Fibroblast of upper back skin (primary cell): ENCODE data around the gene OGDHL.

ENCODE experiments used
- DNase-seq: peaks from one replicate; pipeline ENCODE4 v3.0.0-alpha.2; 2013

Gene OGDHL

GRCh38 chr10:49688261-49688846 lies 73.8 kb downstream of the OGDHL start:
- no peak for DNase-seq

- no peak for DNase-seq
These were observed 75.5 kb downstream of the OGDHL start for GRCh38 chr10:49686651-49687050.
